Measurements from ENCODE around the gene STARD3.

The STARD3 gene

DNA sequence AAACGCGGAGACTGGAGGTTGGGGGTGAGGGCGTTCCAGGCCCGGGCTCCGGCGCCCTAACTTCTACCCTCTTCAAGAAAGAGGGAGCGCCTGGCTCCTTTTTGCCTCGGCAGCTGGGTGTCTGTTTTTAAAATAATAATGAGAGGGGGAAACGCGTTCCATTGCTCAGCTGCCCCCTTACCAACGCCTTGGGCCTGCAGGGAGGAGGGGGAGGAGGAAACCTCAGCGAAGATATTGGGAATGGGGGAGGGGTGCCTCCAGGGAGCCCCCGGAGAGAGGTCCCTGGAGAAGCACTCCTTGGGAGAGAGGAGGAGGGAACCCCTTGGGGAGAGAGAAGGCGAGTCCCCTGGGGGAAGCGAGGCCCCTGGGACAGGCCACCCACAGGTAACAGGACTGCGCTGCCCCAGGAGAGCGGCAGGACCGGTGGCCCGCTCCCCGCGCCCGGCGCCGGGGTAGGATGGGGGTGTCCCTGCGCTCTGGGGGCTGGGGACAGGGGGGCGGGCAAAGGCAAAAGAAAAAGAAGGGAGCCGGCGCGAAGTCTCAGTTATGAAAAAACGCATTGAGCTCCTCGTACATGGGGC lies 31.9 kb upstream of the STARD3 start:
- no peak for DNase-seq (ENCODE audit: low read depth in 2 of 2)

DNA sequence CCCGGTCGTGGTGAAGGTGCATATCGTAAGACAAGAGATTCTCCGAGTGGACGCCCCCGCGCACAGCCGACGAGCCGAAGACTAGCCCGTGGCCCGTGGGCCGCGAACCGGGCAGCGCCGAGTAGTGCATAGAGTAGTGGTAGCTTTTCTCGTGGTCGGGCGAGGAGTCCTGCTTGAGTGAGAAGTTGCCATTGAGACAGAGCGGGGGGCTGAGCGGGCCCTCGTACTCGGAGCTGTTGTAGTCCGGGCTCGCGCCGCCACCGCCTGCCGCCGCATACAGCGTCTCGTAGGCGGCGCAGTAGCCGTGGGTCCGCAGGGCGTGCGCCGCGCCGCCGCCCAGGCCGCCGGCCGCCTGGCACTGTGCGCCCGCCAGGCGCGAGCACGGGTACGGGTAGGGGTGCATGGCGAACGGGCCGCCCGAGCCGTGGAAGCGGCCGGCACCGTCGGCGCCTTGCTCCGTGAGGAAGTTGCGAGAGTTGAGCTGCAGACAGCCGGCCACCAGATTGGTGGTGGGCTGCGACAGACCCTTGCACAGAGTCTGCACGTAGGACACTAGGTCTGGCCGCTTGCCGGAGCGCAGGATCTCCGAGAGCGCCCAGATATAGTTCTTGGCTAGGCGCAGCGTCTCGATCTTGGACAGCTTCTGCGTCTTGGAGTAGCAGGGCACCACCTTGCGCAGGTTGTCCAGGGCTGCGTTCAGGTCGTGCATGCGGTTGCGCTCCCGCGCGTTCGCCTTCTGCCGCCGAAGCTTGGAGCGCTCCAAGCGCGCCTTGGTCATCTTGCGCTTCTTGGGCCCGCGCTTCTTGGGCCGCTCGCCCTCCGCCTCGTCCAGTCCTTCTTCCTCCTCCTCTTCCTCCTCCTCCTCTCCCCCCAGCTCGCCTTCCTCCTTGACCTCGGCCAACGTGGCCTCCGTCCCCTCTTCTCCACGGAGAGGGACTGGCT lies 31.2 kb upstream of the STARD3 start:
- DNase-seq (ENCODE audit: low read depth in 2 of 2), result no peak

DNA sequence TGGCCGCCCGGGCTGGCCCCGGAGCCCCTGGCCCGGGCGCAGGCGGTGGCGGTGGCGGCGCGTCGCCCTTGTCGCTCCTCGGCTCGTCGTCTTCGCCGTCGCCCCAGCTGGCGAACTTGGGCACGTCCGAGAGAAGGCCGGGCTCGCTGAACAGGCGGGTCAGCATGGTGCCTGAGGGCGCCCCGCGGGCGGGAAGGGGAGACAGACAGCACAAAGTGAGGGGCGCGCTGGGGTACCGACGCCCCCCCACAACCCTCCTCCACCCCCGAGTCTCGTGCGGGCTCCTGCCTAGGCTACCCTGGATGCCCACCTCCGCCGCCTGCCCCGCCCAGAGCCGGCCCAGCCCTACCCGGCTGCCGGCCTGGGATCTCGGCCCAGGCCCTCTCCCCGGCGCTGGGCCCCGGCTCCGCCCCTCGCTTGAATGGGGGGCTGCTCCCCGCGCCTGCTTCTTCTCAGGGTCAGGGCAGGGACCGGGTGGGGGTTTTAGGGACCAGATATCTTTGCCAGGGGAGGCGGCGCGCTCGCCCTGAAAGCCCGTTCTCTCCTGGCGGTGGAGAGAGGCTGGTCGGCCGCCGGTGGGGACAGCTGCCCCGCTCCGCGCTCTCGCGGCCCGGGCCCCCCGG lies 30.4 kb upstream of the STARD3 start:
- no peak for DNase-seq (ENCODE audit: low read depth in 2 of 2)

DNA sequence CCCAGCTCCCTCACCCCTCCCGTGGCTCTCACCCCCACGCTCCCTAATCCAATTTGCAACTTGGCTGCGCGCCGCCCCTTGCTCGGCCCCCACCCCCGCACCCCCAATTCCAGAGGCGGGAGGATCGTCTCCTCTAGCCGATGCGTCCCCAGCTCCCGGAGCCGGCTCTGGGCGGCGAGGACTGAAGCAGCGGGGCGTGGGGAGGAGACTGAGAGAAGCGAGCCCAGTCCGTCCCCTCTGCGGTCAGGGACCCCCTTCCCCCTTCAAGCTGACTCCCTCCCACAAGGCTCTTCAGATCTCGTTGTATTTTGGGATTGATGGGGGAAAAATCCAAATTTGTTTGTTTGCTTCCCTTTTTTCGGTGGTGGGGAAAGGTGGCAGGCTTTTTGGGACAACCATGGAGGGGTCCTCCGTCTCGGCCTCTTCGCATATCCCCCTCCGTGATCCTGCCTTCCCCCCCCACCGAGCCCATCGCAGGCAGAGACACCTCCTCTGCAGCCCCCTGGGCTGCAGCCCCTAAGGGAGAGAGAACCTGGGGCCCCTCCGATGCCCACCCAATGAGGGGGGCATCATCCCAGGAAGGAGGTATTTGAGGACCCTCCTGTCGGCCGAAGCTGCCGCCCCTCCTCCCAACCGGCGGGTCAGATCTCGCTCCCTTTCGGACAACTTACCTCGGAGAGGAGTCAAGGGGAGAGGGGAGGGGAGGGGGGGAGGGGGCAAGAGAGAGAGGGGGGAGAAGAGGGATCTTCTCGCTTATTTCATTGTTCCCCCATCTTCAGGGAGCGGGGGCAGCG lies 29.7 kb upstream of the STARD3 start:
- DNase-seq (ENCODE audit: low read depth in 2 of 2), result no peak

DNA sequence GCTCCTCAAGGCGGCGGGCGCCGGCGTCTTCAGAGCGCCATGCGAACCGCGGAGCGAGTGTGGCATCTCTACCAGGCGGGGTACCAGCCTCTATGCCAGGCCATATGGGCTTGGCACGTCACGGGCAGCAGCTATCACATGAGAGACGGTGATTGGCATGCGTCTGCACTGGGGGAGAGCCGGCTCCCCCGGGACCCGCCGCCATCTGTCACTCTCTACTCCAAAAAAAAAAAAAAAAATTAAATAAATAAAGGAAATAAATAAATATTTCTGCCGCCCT lies 29.2 kb upstream of the STARD3 start, which contains the start of gene NEUROD2:
TSS of gene NEUROD2 (minus strand) at position 70 of the 280 bp plus-strand sequence. CDS start 1,321 bp downstream, outside the sequence.
- DNase-seq (ENCODE audit: low read depth in 2 of 2), result no peak

DNA sequence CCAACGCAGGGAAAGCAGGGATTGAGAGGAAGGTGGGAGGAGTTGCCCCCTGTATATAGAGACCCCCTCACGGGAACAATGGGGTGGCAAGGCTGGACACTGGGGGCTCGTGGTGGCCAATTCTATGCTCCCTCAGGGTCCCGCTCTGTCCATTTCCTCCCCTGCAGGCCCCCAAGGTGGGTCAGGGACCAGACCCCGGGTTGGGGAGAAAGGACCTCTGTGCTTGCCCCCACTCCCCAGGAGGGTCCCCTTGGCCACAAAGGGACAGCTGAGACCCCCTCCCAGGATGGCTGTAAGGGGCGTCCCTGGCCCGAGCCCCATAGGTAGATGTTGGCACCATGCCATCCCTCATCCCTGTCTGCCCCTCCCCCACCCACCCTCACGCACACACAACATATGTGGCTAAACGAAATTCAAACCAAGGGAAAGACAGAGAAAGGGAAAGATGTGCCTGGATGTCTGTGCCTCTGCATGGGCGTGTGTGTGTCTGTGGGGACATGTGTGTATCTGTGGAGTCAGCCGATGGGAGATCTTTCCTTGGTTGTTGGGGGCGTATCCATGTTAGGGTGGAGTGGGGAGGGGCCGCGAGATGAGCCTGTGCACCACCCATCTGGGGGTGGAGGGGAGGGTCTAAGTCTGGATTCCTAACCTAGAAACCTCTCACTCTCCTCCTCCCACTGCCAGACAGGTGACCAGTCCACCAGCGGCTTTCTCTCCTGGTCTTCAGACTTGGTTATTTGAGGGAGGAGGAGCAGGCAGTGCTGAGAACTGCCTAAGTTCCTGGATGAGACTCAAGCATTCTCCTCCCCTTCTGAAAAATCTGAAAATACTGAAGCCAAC lies 28.6 kb upstream of the STARD3 start:
- no peak for DNase-seq (ENCODE audit: low read depth in 2 of 2)

DNA sequence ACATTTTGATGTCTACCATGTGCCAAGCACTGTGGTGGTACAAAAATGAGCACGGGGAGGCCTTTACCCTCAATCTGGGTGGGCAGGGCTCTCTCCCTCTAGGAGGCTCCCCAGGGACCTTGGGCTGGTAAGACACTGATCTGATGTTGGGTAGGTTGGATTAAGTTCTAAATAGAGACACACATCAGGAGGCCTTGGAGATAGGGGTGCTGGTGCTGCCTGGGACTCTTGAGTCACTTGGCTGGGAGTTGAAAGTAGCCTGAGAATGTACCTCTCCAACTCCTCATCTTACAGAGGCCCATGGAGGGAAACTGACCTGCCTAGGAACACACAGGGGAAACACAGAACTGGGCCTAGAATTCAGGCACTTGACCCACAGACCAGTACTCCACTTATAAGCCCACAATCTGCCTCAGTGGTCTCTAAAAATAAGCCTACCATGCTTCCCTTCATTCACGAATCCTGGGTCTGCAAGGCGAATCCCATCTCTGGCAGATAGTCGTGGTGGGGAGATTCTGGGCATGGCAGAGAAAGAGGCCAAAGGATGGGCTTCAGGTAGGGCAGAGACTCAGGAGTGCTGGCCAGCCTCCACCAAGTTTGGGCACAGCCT lies 27.4 kb upstream of the STARD3 start:
- DNase-seq (ENCODE audit: low read depth in 2 of 2), result no peak

DNA sequence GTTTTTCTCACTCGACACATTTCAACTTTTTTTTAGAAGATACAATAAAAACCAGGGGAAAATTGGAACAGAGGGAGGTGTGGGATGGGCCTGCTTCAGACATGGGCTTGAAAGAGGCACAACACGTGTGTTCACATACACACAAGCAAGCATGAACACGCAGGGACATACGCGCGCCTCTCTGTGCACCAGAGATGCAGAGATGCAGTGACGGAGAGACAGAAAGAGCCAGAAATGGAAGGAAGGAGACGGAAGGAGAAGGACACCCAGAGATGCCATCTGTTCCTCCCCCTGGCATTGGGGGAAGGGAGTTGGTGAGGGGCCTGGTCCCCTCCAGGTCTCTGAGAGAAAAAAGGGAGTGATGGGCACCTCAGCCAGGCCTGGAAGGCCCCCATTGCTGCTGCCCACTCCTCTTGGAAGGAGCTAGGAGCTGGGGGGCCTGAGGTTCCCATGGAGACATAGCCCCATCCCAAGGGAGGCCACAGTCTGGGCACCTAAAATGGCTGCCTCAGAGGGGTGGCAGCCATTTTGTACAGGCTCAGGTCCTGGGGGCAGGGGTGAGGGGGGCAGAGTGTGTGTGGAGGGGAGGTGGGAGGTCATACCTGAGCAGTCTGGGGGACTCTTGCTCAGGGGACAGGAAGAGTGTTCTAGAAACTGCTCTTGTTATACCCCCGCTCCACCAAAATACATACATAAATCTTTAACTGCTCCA lies 25.4 kb upstream of the STARD3 start:
- no peak for DNase-seq (ENCODE audit: low read depth in 2 of 2)

DNA sequence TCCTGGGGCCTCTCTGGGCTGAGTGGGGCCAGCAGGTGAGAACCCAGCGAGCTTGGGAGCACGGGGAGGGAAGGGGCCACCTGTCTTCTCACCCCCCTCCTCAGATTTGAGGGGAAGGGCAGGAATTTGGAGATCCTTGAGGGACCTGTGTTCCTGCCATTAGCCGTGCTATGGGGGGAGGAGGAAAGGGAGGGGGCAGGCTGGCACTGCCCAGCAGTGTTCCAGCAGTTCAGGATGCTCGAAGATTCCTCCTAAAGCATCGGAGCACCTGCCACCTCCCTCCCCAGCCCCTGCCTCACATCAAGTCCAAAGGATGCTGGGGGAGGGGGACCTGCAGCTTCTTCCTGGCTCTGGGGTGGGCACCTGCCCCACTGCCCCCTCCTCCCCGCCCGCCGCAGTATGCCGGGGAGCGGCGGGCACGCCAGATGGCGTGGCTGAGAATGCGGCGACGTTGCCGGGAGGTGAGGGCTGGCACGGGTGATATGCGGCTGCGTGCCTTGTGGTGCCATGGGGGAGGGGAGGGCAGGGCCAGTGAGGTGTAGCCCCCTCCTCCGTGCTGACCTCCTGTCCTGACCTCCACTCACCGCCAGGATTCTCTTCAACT lies 24.6 kb upstream of the STARD3 start:
- DNase-seq (ENCODE audit: low read depth in 2 of 2), result no peak

DNA sequence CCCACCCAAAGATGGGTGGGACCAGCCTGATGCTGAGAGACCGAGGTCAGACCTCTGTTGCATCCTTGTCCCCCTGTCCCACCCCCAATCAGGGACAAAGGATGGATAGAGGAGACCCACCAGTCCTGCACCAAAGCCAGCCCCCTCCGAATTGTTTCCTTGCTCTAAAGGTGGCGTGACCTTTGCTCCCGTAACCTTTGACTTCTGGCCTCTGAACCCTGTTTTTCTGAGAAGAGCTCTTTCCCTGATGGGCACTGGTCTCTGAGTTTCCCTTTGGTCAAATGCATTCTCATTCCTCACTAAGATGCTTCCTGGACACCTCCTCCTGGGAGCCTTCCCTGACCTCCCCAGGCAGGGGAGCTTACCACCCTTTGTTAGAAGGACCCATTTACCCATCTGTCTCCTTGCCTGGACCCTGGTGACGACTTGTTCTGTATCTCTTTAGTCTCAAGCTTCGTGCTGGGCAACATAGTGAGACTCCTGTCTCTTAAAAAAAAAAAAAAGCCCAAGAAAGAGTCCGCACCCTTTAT lies 23.9 kb upstream of the STARD3 start:
- DNase-seq (ENCODE audit: low read depth in 2 of 2), result no peak

DNA sequence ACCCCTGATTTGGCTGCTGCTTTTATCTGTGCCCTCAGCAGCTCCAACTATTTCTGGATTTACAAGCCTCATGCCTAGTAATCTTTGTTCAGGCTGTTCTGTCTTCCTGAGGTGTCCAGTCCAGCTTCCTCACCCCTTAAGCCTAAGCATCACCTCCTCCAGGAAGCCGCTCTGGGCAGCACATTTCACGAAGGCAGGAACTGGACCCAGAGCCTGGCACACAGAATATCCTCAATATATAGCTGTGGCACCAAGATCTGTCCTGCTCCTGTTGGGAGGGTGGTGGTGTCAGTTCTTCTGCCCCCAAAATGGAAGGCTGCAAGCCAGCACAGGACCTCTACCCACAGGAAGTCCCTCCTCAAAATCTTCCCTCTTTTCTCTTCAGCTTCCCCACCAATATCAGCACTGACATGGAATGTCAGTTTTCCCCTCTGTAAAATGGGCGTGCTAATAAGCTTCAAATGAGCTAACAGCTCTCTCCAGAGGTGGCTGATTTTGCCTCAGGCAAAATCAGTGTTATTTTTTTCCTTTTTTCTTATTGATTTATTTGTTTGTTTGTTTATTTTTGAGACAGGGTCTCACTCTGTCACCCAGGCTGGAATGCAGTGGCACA lies 22.3 kb upstream of the STARD3 start:
- DNase-seq (ENCODE audit: low read depth in 2 of 2), result no peak

DNA sequence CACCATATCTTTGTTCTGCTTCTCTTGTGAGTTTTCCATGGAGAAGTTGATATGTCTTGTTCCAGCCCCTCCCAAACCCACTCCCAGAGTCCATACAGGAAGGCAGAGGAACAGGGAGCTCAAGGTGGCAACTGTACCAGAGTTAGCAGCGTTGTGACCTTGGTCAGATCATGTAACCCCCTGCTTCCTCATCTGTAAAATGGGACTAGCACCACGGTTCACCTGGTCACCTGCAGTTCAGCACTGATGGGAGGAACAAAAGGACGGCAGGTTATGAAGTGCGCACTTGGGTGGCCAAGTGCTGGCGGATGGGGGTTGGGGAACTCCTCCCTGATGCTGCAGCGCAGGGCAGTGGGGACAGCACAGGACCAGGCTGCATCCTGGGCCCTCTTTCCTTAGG lies 21.5 kb upstream of the STARD3 start:
- no peak for DNase-seq (ENCODE audit: low read depth in 2 of 2)

DNA sequence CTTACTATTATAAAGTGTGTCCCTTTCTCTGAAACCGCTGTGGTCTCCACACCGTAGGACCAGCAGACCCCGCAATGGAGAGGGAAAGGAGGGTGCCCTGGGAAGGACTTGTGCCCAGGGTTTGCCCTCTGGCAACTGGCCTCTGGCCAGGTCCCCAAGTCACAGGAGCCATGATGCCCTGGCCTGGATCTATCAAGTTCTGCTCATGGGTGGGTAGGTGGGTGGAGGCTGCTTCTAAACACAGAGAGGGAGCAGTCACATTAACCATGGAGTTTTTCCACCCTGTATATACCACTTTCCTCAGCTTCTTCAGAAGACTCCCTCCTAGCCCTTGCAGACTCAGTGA lies 19.9 kb upstream of the STARD3 start:
- no peak for DNase-seq (ENCODE audit: low read depth in 2 of 2)

DNA sequence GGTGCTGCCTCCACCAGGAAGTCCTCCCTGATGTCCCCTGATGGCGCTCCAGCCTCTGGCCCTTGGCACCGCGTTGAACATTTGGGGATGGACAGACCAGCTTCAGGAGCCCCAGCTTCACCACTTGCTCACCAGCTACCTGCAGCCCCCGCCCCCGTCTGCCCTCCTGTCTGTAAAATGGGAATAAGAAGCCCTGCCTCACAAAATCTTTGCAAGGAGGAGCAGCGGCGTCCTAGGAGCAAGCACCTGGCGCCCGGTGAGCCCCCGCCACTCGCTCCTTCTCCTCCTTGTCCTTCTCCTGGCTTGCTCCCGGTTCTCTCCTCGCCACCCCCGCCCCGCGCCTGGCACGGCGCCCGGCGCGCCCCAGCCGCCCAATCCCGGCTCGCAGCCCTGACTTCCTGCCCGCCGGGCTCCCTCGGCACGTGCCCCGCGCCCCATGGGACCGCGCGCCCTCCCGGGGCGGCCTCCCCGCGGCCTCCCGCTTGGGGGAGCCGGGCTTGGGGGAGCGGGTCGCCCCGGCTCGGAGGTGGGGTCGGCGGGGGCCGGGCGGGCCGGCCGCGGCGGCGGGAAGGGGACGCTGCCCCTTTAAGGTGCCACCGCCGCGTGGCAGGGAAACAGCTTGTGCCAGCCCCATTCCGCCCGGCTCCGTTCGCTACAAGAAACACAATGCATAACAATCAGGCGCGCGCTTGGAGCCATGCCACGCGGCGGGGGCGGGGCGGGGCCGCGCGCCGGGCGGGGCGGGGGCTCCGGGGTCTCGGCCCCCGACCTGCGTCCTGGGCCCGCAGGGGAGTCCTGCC lies 19.3 kb upstream of the STARD3 start:
- DNase-seq (ENCODE audit: low read depth in 2 of 2), result peak in 1 of 2 donors; percentile 28

DNA sequence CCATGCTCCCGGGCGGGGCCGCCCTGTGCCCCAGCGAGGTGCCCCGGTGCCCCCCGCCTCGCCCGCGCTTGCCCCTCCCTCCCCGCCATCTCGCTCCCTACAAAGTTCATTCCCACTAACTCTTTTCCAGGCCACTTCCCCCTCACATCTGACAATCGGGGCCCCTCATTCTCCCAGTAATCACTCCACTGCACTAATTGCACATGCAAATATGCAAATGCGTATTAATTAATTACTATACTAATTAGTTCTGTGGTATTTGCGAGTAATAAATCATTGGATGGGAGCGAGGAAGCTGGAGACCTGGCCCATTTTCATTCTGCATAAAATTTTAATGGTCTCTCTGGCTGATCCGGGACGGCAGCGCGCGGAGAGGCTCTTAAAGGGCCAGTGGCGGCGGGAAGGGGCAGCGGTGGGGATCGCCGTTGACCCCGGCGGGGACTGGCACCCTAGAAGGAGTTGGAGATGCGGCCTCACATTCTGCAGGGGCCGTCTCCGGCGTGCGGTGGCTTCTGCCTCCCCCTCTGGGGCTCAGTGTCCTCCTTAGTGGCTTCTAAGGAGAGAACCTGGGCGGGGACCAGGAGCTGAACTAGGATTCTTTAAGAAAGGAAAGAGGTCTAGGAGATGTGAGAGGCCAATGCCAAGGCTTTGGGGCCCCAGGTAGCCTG lies 18.6 kb upstream of the STARD3 start:
- no peak for DNase-seq (ENCODE audit: low read depth in 2 of 2)

DNA sequence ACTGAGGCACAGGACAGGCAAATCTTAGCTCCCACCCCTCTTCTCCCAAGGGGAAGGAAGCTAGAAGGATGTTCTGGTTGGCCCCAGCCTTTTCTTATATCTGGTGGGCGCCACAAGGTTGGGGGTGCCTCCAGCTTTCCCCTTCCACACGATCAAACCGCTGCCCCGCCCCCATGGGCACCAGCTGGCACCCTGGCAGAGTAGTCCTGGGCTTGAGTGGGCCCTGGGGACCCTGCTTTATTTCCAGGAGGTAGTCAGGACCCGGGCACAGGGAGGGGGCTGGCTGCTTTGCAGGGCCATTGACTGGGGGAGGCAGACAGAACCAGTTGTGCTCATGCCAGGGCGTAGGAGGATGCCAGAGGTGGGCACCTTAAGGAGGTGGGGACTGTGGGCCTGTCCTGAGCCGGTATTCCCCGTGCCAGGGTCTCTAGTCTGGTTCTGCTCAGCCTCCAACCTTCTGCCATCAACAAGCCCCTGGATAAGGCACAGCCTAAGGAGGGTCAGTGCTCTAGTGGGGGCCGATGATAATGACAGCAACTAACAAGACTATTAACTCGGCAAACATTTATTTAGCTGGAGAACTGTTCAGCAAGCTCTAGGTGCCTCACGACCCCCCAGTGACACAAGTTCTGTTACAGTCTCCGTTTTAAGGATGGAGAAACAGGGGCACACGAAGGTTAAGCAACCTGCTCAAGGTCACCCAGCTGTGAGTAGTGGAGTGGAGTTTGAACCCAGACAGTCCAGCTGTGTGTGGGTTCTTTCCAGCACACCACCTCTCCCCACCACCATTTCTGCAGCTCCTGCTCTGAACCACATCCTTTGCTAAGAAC lies 17.8 kb upstream of the STARD3 start:
- no peak for DNase-seq (ENCODE audit: low read depth in 2 of 2)

DNA sequence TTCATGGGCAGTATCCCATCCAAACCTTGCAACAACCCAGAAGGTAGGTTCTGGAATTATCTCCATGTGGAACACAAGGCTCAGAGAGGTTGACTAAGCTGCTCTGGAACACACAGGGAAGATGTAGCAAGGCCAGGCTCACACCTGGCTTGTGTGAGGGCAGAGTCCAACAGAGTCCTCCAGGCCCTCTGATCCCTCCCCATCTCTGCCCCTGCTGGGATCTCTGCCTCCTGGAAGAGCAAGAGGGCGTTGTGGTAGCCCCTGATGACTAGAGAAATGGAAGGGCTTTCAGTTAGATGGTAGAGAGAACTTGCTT lies 17.2 kb upstream of the STARD3 start:
- no peak for DNase-seq (ENCODE audit: low read depth in 2 of 2)
